Measurements from ENCODE around the gene KLRB1.
"Not testable (repeated sequence)": the region's sequence is repeated elsewhere in the genome, so short reads cannot be mapped to it uniquely, and the experiment has no call there.

Gene KLRB1

GRCh38 chr12:9636150-9636850, 28.6 kb upstream of the KLRB1 start:
- no peak for TF ChIP-seq ZNF274 (IDR thresholded peaks at IDR 0.05; ENCODE audit: low read depth, low read length)
- no peak overlapping the region for H3K4me3 ChIP-seq (ENCODE audit: low read length)

DNA sequence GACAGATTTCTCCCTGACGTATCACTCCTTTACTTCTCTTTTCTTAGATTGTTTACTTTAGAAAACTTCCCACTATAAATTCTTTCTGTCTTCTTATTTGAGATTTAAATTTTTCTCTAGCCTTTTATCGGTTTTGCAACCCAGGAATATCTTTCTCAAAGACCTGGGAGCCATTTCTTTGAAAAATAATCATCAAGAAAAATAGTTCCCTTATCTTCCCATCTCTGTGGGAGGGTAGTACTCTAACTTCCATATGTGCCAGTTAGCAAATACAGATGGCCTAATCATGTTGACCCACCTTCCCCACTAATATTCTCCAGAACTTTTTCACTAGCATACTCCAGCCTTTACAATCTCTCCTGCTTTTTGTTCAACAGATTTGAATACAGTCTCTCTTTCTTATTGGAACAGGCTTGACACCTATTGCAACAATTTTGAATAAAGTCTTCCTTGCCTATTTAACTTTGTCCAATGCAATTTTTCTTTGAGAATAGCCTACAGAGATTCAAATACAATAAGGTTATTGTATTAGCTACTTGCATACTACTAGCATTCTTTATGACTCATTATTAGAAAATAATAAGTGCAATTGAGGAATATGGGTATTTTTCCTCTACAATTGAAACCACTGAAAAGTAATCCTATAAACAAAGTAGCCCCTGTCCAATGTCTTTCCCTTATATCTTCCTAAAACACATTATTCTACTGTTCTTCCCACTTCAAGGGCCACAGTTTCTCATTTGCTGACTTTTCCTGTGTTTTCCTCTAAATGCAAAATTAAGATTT, 27.4 kb upstream of the KLRB1 start:
- H3K4me3 ChIP-seq (ENCODE audit: low read length), result no peak overlapping the region
- TF ChIP-seq ZNF274 (IDR thresholded peaks at IDR 0.05; ENCODE audit: low read depth, low read length), result no peak

GRCh38 chr12:9634177-9634803, 26.6 kb upstream of the KLRB1 start:
- TF ChIP-seq ZNF274 (IDR thresholded peaks at IDR 0.05; ENCODE audit: low read depth, low read length), result no peak
- H3K4me3 ChIP-seq (ENCODE audit: low read length), result no peak overlapping the region

DNA sequence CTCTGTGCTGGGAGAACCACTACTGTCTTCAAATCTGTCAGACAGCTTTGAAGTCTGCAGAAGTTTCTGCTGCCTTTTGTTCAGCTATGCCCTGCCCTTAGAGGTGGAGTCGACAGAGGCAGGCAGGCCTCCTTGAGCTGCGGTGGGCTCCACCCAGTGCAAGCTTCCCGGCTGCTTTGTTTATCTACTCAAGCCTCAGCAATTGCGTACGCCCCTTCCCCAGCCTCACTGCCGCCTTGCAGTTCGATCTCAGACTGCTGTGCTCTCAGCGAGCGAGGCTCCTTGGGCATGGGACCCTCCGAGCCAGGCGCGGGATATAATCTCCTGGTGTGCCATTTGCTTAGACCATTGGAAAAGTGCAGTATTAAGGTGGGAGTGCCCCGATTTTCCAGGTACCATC, 25.1 kb upstream of the KLRB1 start:
- no peak overlapping the region for H3K4me3 ChIP-seq (ENCODE audit: low read length)
- TF ChIP-seq ZNF274 (IDR thresholded peaks at IDR 0.05; ENCODE audit: low read depth, low read length), result no peak

- no peak overlapping the region for H3K4me3 ChIP-seq (ENCODE audit: low read length)
- no peak for TF ChIP-seq ZNF274 (IDR thresholded peaks at IDR 0.05; ENCODE audit: low read depth, low read length)
Measured at GRCh38 chr12:9626821-9627220, 19.1 kb upstream of the KLRB1 start.

DNA sequence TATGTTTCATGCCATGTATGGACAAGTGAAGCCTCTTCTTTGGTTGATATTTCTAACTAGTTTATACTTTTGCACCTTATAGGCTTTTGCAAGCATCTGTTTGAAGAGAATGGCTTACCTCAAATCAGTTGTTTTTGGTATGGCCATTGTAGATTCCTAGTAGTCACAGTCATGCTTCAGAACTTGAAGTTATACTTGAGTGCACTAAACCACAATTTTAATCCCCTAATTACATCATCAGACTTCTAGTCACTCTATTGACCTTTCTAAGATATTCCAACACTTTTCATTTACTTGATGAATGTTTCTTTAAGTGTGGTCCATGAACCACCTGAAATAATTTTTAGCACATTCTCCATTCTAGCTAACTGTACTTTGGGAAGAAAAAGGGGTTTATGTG, 18.6 kb upstream of the KLRB1 start:
- TF ChIP-seq ZNF274 (IDR thresholded peaks at IDR 0.05; ENCODE audit: low read depth, low read length), result no peak
- no peak overlapping the region for H3K4me3 ChIP-seq (ENCODE audit: low read length)

DNA sequence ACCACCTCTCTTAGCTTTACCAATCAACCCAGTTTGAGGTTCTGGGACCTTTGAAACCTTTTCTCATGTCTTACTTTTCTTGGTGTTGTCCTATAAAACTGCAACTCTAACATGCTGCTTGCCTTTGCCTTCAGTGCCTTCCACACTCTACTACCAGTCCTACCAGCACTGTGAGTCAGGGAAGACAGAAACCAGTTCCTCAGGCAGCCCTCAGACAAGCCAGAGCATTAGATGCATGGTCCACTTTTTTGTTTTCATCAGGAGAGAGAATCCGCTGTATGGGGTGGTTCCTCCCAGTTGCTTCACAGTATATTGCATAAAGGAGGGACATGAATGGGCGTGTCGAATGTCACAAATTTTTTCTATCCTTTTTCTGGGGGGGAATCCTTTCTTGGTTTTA, 17.3 kb upstream of the KLRB1 start:
- H3K4me3 ChIP-seq (ENCODE audit: low read length), result no peak overlapping the region
- TF ChIP-seq ZNF274 (IDR thresholded peaks at IDR 0.05; ENCODE audit: low read depth, low read length), result no peak

DNA sequence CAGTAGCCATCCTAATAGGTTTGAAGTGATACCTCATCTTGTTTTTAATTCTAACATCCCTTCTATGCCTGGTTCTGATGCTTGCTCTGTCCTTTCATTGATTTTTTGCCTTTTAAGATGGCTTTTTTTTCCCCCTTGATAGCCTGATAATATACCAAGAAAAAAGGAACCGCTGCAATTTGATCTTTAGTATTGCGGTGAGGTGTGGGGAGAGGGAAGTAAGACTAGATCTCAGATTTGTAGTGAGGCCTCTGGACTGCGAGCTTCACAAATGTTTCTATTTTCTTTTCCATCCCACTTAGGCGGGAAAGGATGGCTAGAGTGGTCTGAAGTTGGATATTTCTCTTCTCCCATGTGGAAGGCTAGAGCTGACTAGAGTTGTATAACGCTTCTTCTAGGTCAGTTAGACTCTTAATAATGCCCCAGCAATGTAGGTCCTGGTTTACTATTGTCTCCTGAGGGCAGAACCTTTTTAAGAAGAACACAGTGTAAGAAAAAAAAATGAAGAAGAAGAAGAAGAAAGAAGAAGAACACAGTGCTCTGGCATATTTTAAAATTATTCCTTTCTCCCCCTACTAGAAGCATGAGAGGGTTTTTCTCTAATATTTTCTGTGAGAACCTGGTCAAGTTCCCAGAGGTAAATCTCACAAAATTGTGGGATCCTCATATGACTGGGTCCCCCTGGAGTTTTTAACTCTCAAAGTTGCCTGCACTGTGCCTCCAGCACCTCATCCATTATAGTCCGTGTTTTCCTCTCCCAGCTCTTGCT, 11.9 kb upstream of the KLRB1 start:
- no peak for TF ChIP-seq ZNF274 (IDR thresholded peaks at IDR 0.05; ENCODE audit: low read depth, low read length)
- no peak overlapping the region for H3K4me3 ChIP-seq (ENCODE audit: low read length)

DNA sequence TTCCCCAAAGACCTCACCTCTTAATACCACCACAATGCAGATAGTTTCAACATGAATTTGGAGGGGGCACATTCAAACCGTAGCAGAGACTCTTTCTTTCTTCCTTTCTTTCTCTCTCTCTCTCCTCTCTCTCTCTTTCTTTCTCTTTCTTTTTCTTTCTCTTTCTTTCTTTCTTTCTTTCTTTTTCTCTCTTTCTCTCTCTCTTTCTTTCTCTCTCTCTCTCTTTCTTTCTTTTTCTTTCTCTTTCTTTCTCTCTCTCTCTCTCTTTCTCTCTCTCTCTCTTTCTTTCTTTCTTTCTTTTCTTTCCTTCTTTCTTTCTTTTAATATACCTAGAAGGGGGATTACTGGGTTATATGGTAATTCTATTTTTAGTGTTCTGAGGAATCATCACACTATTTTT, 11.2 kb upstream of the KLRB1 start:
- not testable (repeated sequence) for H3K4me3 ChIP-seq (ENCODE audit: low read length)

- H3K4me3 ChIP-seq (ENCODE audit: low read length), result no peak overlapping the region
- no peak for TF ChIP-seq ZNF274 (IDR thresholded peaks at IDR 0.05; ENCODE audit: low read depth, low read length)
Measured at GRCh38 chr12:9617124-9617523, 9.4 kb upstream of the KLRB1 start.

GRCh38 chr12:9615420-9616136, 7.9 kb upstream of the KLRB1 start:
- TF ChIP-seq ZNF274 (IDR thresholded peaks at IDR 0.05; ENCODE audit: low read depth, low read length), result no peak
- no peak overlapping the region for H3K4me3 ChIP-seq (ENCODE audit: low read length)

GRCh38 chr12:9610606-9611005, 2.9 kb upstream of the KLRB1 start:
- H3K4me3 ChIP-seq (ENCODE audit: low read length), result not testable (repeated sequence)

DNA sequence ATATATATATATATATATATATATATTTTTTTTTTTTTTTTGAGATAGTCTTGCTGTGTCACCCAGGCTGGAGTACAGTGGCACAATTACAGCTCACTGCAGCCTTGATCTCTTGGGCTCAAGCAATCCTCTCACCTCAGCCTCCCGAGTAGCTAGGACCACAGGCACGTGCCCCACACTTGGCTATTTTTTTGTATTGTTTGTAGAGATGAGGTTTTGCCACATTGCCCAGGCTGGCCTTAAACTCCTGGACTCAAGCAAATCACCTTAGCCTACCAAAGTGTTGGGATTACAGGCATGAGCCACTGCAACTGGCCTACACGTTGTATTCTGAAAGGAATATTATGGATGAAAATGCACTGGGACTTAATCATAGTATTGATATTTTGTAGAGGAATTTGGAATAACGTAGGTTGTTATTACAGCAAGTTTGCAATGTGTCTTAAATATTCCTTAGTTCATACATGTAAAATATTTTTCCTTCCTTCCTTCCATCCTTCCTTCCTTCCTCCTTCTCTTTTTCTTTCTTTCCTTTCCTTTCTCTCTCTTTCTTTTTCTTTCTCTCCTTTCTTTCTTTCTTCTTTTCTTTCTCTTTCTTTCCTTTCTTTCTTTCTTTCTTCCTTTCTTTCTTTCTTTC, 862 bp downstream of the KLRB1 start:
- no peak for TF ChIP-seq ZNF274 (IDR thresholded peaks at IDR 0.05; ENCODE audit: low read depth, low read length)
- no peak overlapping the region for H3K4me3 ChIP-seq (ENCODE audit: low read length)

All from GM08714 (cell line).